Panc1 (cell line): ENCODE data around the gene PARP3.

Experiments
- POLR2AphosphoS5 ChIP-seq: IDR thresholded peaks from 2 replicates; pipeline ENCODE4 v1.6.1; 2012; ENCODE audit warnings: mild to moderate bottlenecking, low read depth, low read length, moderate library complexity
- TCF7L2 ChIP-seq: IDR thresholded peaks from 2 replicates; pipeline ENCODE4 v1.6.1; 2011; ENCODE audit warnings: mild to moderate bottlenecking, low read depth, low read length, inconsistent platforms
- TF ChIP-seq, protein P1 (sequence below): fragments of 450-650 bp; IDR thresholded peaks from 2 replicates; pipeline ENCODE4 v1.5.1; 2017; ENCODE audit warnings: mild to moderate bottlenecking

DNA sequence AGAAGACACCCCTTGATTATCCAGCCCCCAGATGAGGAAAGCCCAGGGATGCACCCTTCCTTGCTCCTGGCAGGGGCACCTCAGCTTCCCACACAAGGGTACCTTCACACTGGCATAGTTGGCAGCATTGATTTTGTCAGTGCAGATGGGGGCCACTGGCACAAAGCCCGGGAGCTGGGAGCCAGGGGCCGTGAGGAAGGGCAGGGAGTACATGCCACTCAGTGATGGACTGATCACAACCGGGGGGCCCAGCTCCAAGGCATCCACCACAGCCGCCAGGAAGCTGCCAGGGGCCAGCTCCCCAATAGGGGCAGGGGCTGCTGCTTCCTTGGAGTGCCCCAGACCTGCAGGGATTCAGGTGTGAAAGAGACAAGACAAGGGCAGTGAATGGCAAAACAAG is 27.7 kb downstream of the PARP3 start:
- TF ChIP-seq POLR2AphosphoS5 (no peak), TCF7L2 (no peak)
- TF ChIP-seq, protein P1, sequence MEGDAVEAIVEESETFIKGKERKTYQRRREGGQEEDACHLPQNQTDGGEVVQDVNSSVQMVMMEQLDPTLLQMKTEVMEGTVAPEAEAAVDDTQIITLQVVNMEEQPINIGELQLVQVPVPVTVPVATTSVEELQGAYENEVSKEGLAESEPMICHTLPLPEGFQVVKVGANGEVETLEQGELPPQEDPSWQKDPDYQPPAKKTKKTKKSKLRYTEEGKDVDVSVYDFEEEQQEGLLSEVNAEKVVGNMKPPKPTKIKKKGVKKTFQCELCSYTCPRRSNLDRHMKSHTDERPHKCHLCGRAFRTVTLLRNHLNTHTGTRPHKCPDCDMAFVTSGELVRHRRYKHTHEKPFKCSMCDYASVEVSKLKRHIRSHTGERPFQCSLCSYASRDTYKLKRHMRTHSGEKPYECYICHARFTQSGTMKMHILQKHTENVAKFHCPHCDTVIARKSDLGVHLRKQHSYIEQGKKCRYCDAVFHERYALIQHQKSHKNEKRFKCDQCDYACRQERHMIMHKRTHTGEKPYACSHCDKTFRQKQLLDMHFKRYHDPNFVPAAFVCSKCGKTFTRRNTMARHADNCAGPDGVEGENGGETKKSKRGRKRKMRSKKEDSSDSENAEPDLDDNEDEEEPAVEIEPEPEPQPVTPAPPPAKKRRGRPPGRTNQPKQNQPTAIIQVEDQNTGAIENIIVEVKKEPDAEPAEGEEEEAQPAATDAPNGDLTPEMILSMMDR = no peak
